OCI-LY1 (cell line): ENCODE results near the gene ETNK2.

ENCODE experiments used
- CTCF ChIP-seq: fragments of 200-600 bp; sonication (generic), shearing (Covaris generic); IDR thresholded peaks from 2 replicates; pipeline ENCODE4 v1.5.1; 2017; ENCODE audit warnings: mild to moderate bottlenecking, antibody characterized with exemption, low read length, moderate library complexity, mixed read lengths
- EZH2 ChIP-seq: fragments of 200-600 bp; sonication (generic), shearing (Covaris generic); IDR thresholded peaks from 2 replicates; pipeline ENCODE4 v1.8.0; 2017; ENCODE audit warnings: borderline replicate concordance, mixed run types, mild to moderate bottlenecking, antibody characterized with exemption, low read length, moderate library complexity, mixed read lengths

- TF ChIP-seq EZH2 = no peak
- TF ChIP-seq CTCF = peak; percentile 72
Observed at GRCh38 chr1:204128964-204129896, 22.6 kb downstream of the ETNK2 start.
